Measurements from ENCODE around the gene B4GALT1. TPM values are rescaled to one million over a fixed set of nuclear protein-coding genes. Genes with fewer than 3 reads are reported as not detected.

The B4GALT1 gene
- total and polyA plus RNA-seq, 2 of the 8 experiments (the other 6 are each of a cell fraction or from before 2014, with no cell fraction given) = 12.8 to 18.2 TPM

DNA sequence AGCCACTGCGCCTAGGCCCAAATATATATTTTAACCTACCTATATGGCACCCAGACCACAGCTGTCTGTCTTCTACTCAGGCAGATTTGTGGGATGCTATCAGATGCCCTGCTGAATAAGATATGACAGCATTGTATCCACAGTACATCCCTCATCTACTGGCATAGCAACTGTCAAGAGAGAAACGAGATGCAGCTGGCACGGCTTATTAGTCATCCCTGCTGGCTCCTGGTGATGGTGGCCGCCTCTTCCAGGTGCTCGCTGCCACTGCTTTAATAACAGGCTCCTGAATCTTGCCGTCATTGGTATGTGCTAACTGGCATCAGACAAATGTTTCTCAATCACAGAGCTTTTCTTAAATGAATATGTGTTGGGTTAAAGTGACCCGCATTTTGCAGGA, 34.0 kb downstream of the B4GALT1 start (continued):
- TF ChIP-seq, protein P1, sequence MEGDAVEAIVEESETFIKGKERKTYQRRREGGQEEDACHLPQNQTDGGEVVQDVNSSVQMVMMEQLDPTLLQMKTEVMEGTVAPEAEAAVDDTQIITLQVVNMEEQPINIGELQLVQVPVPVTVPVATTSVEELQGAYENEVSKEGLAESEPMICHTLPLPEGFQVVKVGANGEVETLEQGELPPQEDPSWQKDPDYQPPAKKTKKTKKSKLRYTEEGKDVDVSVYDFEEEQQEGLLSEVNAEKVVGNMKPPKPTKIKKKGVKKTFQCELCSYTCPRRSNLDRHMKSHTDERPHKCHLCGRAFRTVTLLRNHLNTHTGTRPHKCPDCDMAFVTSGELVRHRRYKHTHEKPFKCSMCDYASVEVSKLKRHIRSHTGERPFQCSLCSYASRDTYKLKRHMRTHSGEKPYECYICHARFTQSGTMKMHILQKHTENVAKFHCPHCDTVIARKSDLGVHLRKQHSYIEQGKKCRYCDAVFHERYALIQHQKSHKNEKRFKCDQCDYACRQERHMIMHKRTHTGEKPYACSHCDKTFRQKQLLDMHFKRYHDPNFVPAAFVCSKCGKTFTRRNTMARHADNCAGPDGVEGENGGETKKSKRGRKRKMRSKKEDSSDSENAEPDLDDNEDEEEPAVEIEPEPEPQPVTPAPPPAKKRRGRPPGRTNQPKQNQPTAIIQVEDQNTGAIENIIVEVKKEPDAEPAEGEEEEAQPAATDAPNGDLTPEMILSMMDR (IDR thresholded peaks at IDR 0.05; ENCODE audit: control extremely low read depth in 1 of 3, insufficient read depth in 1 of 3, low read depth in 1 of 3, low read length in 3 of 3) = no peak
- no peak for TF ChIP-seq RXRA (IDR thresholded peaks at IDR 0.05; ENCODE audit: insufficient read depth, low read depth, low read length)
- no peak for TF ChIP-seq RNF2 (IDR thresholded peaks at IDR 0.05; ENCODE audit: borderline replicate concordance, low read depth, low read length, missing control alignments, poor library complexity, severe bottlenecking)
- no peak for TF ChIP-seq CBX8 (IDR thresholded peaks at IDR 0.05; ENCODE audit: borderline replicate concordance, low read depth, low read length)
- TF ChIP-seq SIN3A (conservative IDR thresholded peaks at IDR 0.05 in 1 of 2, IDR thresholded peaks at IDR 0.05 in 1 of 2; ENCODE audit: low read depth in 1 of 2, low read length in 2 of 2) = no peak
